DOHH2 (cell line): ENCODE measurements around the gene RMI2.

Experiments used
- H3F3A ChIP-seq: fragments of 200-600 bp; sonication (generic), shearing (Covaris generic); 2 replicates; pipeline ENCODE4 v1.6.0; 2016; ENCODE audit warnings: antibody characterized with exemption, mild to moderate bottlenecking; ENCODE audit not compliant: control insufficient read depth, insufficient read depth
- H3K27ac ChIP-seq: fragments of 200-600 bp; sonication (generic); 2 replicates; pipeline ENCODE4 v1.5.1; 2014; ENCODE audit warnings: low read depth, mild to moderate bottlenecking, low read length, moderate library complexity
- H3K27me3 ChIP-seq: fragments of 200-600 bp; sonication (generic); 2 replicates; pipeline ENCODE4 v1.6.1; 2014; ENCODE audit warnings: mild to moderate bottlenecking, low read length, mixed read lengths; ENCODE audit not compliant: control insufficient read depth
- H3K36me3 ChIP-seq: fragments of 200-600 bp; sonication (generic); 2 replicates; pipeline ENCODE4 v1.6.1; 2014; ENCODE audit warnings: mild to moderate bottlenecking, low read length, moderate library complexity, mixed read lengths; ENCODE audit not compliant: control insufficient read depth
- H3K4me1 ChIP-seq: fragments of 200-600 bp; sonication (generic); 2 replicates; pipeline ENCODE4 v1.6.1; 2014; ENCODE audit warnings: mild to moderate bottlenecking, low read length, mixed read lengths; ENCODE audit not compliant: control insufficient read depth
- H3K4me2 ChIP-seq: fragments of 200-600 bp; sonication (generic); 2 replicates; pipeline ENCODE4 v1.6.0; 2014; ENCODE audit warnings: mild to moderate bottlenecking, low read length, moderate library complexity
- H3K4me3 ChIP-seq: fragments of 200-600 bp; sonication (generic); 2 replicates; pipeline ENCODE4 v1.5.1; 2014; ENCODE audit warnings: mild to moderate bottlenecking, low read length, mixed read lengths
- H3K79me2 ChIP-seq: fragments of 200-600 bp; sonication (generic); 2 replicates; pipeline ENCODE4 v1.6.1; 2014; ENCODE audit warnings: mild to moderate bottlenecking, low read length, mixed read lengths; ENCODE audit not compliant: control insufficient read depth
- H3K9me2 ChIP-seq: fragments of 200-600 bp; sonication (generic); replicated peaks from 2 replicates; pipeline ENCODE4 v1.6.1; 2014; ENCODE audit warnings: mild to moderate bottlenecking, low read length, mixed read lengths; ENCODE audit not compliant: control insufficient read depth
- H3K9me3 ChIP-seq: fragments of 200-600 bp; sonication (generic); 2 replicates; pipeline ENCODE4 v1.6.1; 2014; ENCODE audit warnings: antibody characterized with exemption, low read length, mixed read lengths; ENCODE audit not compliant: control insufficient read depth, insufficient read depth
- H4K20me1 ChIP-seq: fragments of 200-600 bp; sonication (generic); 2 replicates; pipeline ENCODE4 v1.6.0; 2014; ENCODE audit warnings: low read depth, mild to moderate bottlenecking, antibody characterized with exemption, low read length, moderate library complexity; ENCODE audit not compliant: control insufficient read depth, insufficient read depth
- CTCF ChIP-seq: fragments of 200-600 bp; sonication (generic); IDR thresholded peaks from one replicate; pipeline ENCODE4 v1.5.1; 2014; ENCODE audit warnings: antibody characterized with exemption, mild to moderate bottlenecking, low read depth, low read length; ENCODE audit not compliant: poor library complexity, severe bottlenecking
- EZH2phosphoT487 ChIP-seq: fragments of 200-600 bp; sonication (generic); IDR thresholded peaks from 2 replicates; pipeline ENCODE4 v1.6.1; 2017; ENCODE audit warnings: borderline replicate concordance, mild to moderate bottlenecking, antibody characterized with exemption, low read length, moderate library complexity, mixed read lengths

The RMI2 gene

GRCh38 chr16:11395008-11395948, 50.0 kb downstream of the RMI2 start:
- Histone ChIP-seq H3K4me1 (peaks cover 4% of the 10 kb centered on the region; the same call in 1 of the 2 replicates), H3K4me2 (no peak overlapping the region), H3K36me3 (no peaks in the 10 kb centered on the region), H3K79me2 (no peaks in the 10 kb centered on the region), H3F3A (no peaks in the 10 kb centered on the region), H3K9me2 (no peaks in the 10 kb centered on the region), H4K20me1 (no peaks in the 10 kb centered on the region), H3K27me3 (no peaks in the 10 kb centered on the region), H3K4me3 (no peak overlapping the region), H3K9me3 (no peaks in the 10 kb centered on the region), H3K27ac (no peak overlapping the region)
- TF ChIP-seq EZH2phosphoT487 (no peak), CTCF (no peak)

- Histone ChIP-seq H4K20me1 (no peaks in the 10 kb centered on the region), H3K79me2 (no peaks in the 10 kb centered on the region), H3K27me3 (no peaks in the 10 kb centered on the region), H3K4me1 (peaks cover 4% of the 10 kb centered on the region; the same call in 1 of the 2 replicates), H3K4me2 (no peak overlapping the region), H3K36me3 (no peaks in the 10 kb centered on the region), H3K4me3 (no peak overlapping the region), H3K9me3 (no peaks in the 10 kb centered on the region), H3K27ac (no peak overlapping the region), H3F3A (no peaks in the 10 kb centered on the region), H3K9me2 (no peaks in the 10 kb centered on the region)
- TF ChIP-seq CTCF = no peak
- TF ChIP-seq EZH2phosphoT487 = no peak
These were observed 50.6 kb downstream of the RMI2 start for GRCh38 chr16:11395949-11396240.

DNA sequence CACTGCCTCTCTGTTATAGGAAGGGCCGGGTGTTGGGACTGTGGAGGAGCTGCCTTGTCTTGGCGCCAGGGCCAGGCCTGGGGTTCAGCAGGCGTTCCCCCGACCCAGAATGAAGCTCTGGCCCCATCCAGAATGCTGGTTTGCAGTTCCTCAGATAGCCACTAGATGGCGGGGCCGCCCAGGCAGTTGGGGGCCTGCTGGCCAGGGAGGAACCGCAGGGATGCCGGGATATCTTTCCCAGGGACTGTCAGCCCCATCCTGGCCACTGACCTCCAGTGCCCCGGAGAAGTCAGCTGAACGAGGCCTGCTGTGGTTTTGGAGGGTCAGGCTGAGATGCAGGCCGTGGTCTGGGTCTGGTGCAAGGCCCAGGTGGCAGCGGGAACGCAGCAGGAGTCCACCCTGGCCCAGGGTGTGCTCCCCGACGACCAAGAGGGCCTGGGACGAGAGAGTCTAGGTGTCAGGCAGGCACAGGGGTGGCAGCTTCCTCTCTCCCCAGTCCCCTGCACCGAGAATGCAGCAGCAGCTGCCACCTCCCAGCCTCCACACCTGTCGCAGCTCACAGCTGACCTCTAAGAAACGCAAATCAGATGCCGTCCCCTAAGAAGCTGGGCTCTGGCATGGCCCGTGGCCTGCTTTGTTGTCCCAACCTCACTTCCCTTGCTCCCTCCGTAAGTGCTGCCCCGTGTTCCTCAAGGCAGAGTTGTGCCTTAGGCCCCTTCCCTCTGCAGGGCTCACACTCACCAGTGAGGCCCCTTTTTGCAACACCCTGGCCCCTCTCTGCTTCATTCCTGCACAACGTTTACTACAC, 51.2 kb downstream of the RMI2 start:
- peak; percentile 98 for TF ChIP-seq CTCF
- no peak for TF ChIP-seq EZH2phosphoT487
- H3K4me2 ChIP-seq = no peak overlapping the region

More for the DNA sequence above, 51.2 kb downstream of the RMI2 start:
- H3K27me3 ChIP-seq = peaks cover 3% of the 10 kb centered on the region; the same call in 1 of the 2 replicates
- no peak overlapping the region for H3K27ac ChIP-seq
- no peaks in the 10 kb centered on the region for H3F3A ChIP-seq
- H3K79me2 ChIP-seq = no peaks in the 10 kb centered on the region
- no peaks in the 10 kb centered on the region for H3K9me2 ChIP-seq
- H3K4me1 ChIP-seq = peaks cover 4% of the 10 kb centered on the region; the same call in 1 of the 2 replicates
- no peaks in the 10 kb centered on the region for H3K36me3 ChIP-seq
- H3K4me3 ChIP-seq = no peak overlapping the region
- H4K20me1 ChIP-seq = no peaks in the 10 kb centered on the region
- H3K9me3 ChIP-seq = no peaks in the 10 kb centered on the region
